ENCODE measurements around the gene S1PR2. TPM values are rescaled to one million over a fixed set of nuclear protein-coding genes. Genes with fewer than 3 reads are reported as not detected.

Gene S1PR2
- total and polyA plus RNA-seq, 4 donors: 1.2 to 4.8 (median 3.3) TPM

- Histone ChIP-seq H3K27ac (ENCODE audit: low read depth in 1 of 2, low read length in 2 of 2) (peak overlapping the region; percentile 95 to 97), H3K27me3 (ENCODE audit: control insufficient read depth in 4 of 4, insufficient read depth in 4 of 4, low read length in 3 of 4) (no peaks in the 10 kb centered on the region), H3K36me3 (ENCODE audit: control insufficient read depth in 4 of 4, insufficient read depth in 3 of 4, low read depth in 1 of 4, low read length in 3 of 4) (peaks cover 4 to 16% (median 9%) of the 10 kb centered on the region in 4 donors), H3K4me1 (ENCODE audit: control insufficient read depth in 4 of 4, insufficient read depth in 4 of 4, low read length in 3 of 4) (peaks cover 6 to 19% (median 12%) of the 10 kb centered on the region in 4 donors), H3K9ac (ENCODE audit: low read depth in 1 of 2, low read length in 2 of 2) (peak overlapping the region; percentile 69 to 72), H3K9me3 (ENCODE audit: control insufficient read depth in 4 of 4, low read length in 3 of 4) (no peaks in the 10 kb centered on the region), H3K4me3 (ENCODE audit: low read depth in 1 of 3, low read length in 3 of 3) (peak overlapping the region; percentile 76 to 88 (median 76))
- TF ChIP-seq GABPA (IDR thresholded peaks at IDR 0.05 in 1 of 2, conservative IDR thresholded peaks at IDR 0.05 in 1 of 2) (no peak), HNF4A (conservative IDR thresholded peaks at IDR 0.05) (no peak), CTCF (IDR thresholded peaks at IDR 0.05; ENCODE audit: low read depth, low read length, missing input control) (no peak), RXRA (IDR thresholded peaks at IDR 0.05) (no peak), SP1 (IDR thresholded peaks at IDR 0.05) (no peak), TAF1 (conservative IDR thresholded peaks at IDR 0.05) (no peak), MAX (IDR thresholded peaks at IDR 0.05) (no peak), REST (IDR thresholded peaks at IDR 0.05) (no peak), YY1 (IDR thresholded peaks at IDR 0.05) (no peak), NR2F2 (IDR thresholded peaks at IDR 0.05) (no peak)
- no peak for DNase-seq (ENCODE audit: low spot score)
- 33% methylated on average over 12 of the region's 12 CpGs for WGBS
Measured at GRCh38 chr19:10271543-10272086, 40.5 kb upstream of the S1PR2 start.

- Histone ChIP-seq H3K4me1 (ENCODE audit: control insufficient read depth in 4 of 4, insufficient read depth in 4 of 4, low read length in 3 of 4) (peaks cover 6 to 19% (median 12%) of the 10 kb centered on the region in 4 donors), H3K9ac (ENCODE audit: low read depth in 1 of 2, low read length in 2 of 2) (peak within 1 kb of the TSS; percentile 69 to 72), H3K36me3 (ENCODE audit: control insufficient read depth in 4 of 4, insufficient read depth in 3 of 4, low read depth in 1 of 4, low read length in 3 of 4) (peaks cover 4 to 12% (median 7%) of the 10 kb centered on the region in 4 donors), H3K27ac (ENCODE audit: low read depth in 1 of 2, low read length in 2 of 2) (peak within 1 kb of the TSS; percentile 95 to 97), H3K4me3 (ENCODE audit: low read depth in 1 of 3, low read length in 3 of 3) (peak within 1 kb of the TSS; percentile 76 to 88 (median 76)), H3K9me3 (ENCODE audit: control insufficient read depth in 4 of 4, low read length in 3 of 4) (no peaks in the 10 kb centered on the region), H3K27me3 (ENCODE audit: control insufficient read depth in 4 of 4, insufficient read depth in 4 of 4, low read length in 3 of 4) (no peaks in the 10 kb centered on the region)
- peak; percentile 63 for DNase-seq (ENCODE audit: low spot score)
- 2% methylated on average over 51 of the region's 51 CpGs for WGBS
- TF ChIP-seq HNF4G (IDR thresholded peaks at IDR 0.05) (no peak), RAD21 (IDR thresholded peaks at IDR 0.05) (peak in 1 of 2 donors; percentile 51), JUND (IDR thresholded peaks at IDR 0.05) (peak in 1 of 2 donors; percentile 58), HNF4A (conservative IDR thresholded peaks at IDR 0.05) (peak; percentile 56 to 68), GABPA (IDR thresholded peaks at IDR 0.05 in 1 of 2, conservative IDR thresholded peaks at IDR 0.05 in 1 of 2) (peak; percentile 50 to 83), TAF1 (conservative IDR thresholded peaks at IDR 0.05) (peak; percentile 86), ATF3 (IDR thresholded peaks at IDR 0.05) (peak; percentile 76), NR2F2 (IDR thresholded peaks at IDR 0.05) (peak; percentile 95), FOXA1 (IDR thresholded peaks at IDR 0.05) (peak; percentile 14), RXRA (IDR thresholded peaks at IDR 0.05) (peak; percentile 94 to 97), CTCF (IDR thresholded peaks at IDR 0.05; ENCODE audit: low read depth, low read length, missing input control) (peak; percentile 26), EGR1 (IDR thresholded peaks at IDR 0.05; ENCODE audit: low read depth in 2 of 2) (peak; percentile 70 to 86), REST (IDR thresholded peaks at IDR 0.05) (peak; percentile 70), YY1 (IDR thresholded peaks at IDR 0.05) (peak; percentile 70), SP1 (IDR thresholded peaks at IDR 0.05) (peak; percentile 95), FOXA2 (IDR thresholded peaks at IDR 0.05) (no peak)
Measured at GRCh38 chr19:10270616-10271394, 39.7 kb upstream of the S1PR2 start, which contains the start of gene ICAM1. ICAM1 (plus strand) TSS chr19:10271120; CDS start chr19:10271160, 40 bp downstream.
